Activated CD4-positive, alpha-beta T cell treated with anti-CD3 and anti-CD28 coated beads, Interleukin-2, amount 10 ng/mL, durations not matched to agents 24 days and 14 days (primary cell): ENCODE data around the gene RNASE11. TPM values are rescaled to one million over a fixed set of nuclear protein-coding genes. Genes with fewer than 3 reads are reported as not detected.
A peak's percentile ranks its signal among the peaks of the same experiment; 100 is the strongest.
"Not testable (repeated sequence)": the region's sequence is repeated elsewhere in the genome, so short reads cannot be mapped to it uniquely, and the experiment has no call there.

ENCODE experiments used
- DNase-seq: peaks from one replicate; pipeline ENCODE4 v3.0.0; 2022
- H3K27ac Mint-ChIP-seq: one replicate; pipeline ENCODE4 v1.8.0; 2022; ENCODE audit warnings: mild to moderate bottlenecking, mixed read lengths
- H3K27me3 Mint-ChIP-seq: one replicate; pipeline ENCODE4 v1.8.0; 2022; ENCODE audit warnings: mixed read lengths
- H3K36me3 Mint-ChIP-seq: one replicate; pipeline ENCODE4 v1.8.0; 2022; ENCODE audit warnings: low read depth, mild to moderate bottlenecking, mixed read lengths
- H3K4me1 Mint-ChIP-seq: one replicate; pipeline ENCODE4 v1.8.0; 2021; ENCODE audit warnings: mixed read lengths
- H3K4me3 Mint-ChIP-seq: one replicate; pipeline ENCODE4 v1.8.0; 2022; ENCODE audit warnings: mild to moderate bottlenecking, moderate library complexity, mixed read lengths
- H3K9me3 Mint-ChIP-seq: one replicate; pipeline ENCODE4 v1.8.0; 2021; ENCODE audit warnings: mixed read lengths
- intact Hi-C: fragments of 100-400 bp; cut with micrococcal nuclease; formaldehyde crosslinking; loops from one replicate; pipeline ENCODE4 v1.15.1; 2023
- total RNA-seq: library from RNA; stranded (reverse); gene quantifications from 2 replicates; pipeline ENCODE4 v1.2.3, GENCODE V29; 2022

The RNASE11 gene
- total RNA-seq, 1 donor from 2014 or later: not detected

DNA sequence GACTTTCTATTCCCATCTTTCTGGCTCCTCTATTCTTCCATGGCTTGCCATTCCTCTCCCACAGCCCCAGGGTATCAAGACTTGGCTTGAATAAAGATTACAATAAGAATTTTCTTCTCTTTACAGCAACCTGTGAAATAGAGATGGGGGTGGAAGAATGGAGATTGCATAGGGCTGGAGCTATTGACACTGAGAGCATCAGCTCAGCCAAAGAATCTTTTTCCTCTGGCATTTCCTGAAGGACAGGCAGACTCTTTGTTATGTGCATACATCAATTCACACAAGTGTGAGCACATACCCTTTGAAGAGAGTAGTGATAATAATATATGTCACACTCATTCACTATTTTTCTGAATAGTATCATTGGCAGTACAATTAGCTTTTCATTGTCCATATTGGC lies 4.7 kb downstream of the RNASE11 start:
- H3K4me3 Mint-ChIP-seq: no peak overlapping the region
- peaks cover 4% of the 10 kb centered on the region for H3K4me1 Mint-ChIP-seq
- peaks cover 11% of the 10 kb centered on the region for H3K27me3 Mint-ChIP-seq
- no peaks in the 10 kb centered on the region for H3K9me3 Mint-ChIP-seq
- no peak for DNase-seq
- no peak overlapping the region for H3K27ac Mint-ChIP-seq
- intact Hi-C loops: no loop called here
- H3K36me3 Mint-ChIP-seq: no peaks in the 10 kb centered on the region

DNA sequence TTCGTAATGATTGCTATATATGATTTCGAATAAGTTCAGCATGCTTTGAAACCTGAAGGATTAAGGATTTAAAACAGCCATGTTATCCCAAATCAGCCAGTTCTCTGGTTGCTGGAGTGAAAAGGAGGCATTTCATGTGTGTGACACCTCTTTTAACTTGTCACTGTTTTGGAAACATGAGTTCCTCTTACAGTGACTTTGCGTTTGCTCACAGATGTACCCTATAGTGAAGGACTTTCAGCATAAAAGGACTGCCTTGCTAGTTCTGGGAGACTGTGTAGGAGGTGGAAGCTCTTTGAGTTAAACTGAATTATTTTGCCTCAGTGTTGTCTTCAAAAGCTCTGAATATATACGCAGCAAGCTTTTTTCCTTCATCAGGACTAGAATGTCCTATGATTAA lies 7.6 kb downstream of the RNASE11 start:
- no peaks in the 10 kb centered on the region for H3K4me1 Mint-ChIP-seq
- DNase-seq: no peak
- H3K9me3 Mint-ChIP-seq: no peaks in the 10 kb centered on the region
- H3K4me3 Mint-ChIP-seq: no peak overlapping the region
- H3K27me3 Mint-ChIP-seq: peaks cover 6% of the 10 kb centered on the region
- intact Hi-C loops: no loop called here
- H3K27ac Mint-ChIP-seq: no peak overlapping the region
- H3K36me3 Mint-ChIP-seq: no peaks in the 10 kb centered on the region

DNA sequence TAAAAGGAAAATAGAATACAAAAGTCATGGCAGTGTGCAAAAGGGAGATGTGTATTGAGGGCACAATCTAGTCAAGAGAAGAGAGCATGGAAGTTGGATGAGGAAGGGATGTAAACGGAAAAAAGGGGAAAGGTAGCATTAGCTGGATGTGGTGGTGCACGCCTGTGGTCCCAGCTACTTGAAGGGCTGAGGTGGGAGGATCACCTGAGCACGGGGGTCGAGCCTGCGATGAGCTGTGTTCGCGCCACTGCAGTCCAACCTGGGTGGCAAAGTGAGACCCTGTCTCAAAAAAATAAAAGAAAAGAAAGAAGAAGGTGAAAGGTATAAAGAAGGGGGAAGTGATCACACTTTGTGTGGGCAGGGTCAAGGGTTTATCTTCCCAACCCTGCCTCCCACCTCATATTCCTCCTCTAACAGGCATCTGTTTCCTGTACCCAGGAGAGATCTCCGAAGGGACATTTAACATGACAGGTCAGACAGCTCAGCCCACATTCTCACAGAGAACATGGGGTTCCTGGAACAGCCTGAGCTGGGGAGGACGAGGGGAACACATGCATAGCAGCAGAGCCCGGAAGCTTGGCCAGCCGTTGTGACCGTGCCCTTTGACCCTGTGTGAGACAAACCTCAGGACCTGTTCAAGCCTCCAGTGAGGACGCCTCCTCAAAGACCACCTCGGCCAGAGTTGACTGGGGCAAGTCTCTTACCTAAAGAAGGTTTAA lies 8.9 kb downstream of the RNASE11 start:
- Mint-ChIP-seq H3K27ac (no peak overlapping the region), H3K4me3 (no peak overlapping the region), H3K9me3 (no peaks in the 10 kb centered on the region), H3K36me3 (no peaks in the 10 kb centered on the region), H3K4me1 (no peaks in the 10 kb centered on the region), H3K27me3 (peaks cover 4% of the 10 kb centered on the region)
- intact Hi-C loops: no loop called here
- no peak for DNase-seq

DNA sequence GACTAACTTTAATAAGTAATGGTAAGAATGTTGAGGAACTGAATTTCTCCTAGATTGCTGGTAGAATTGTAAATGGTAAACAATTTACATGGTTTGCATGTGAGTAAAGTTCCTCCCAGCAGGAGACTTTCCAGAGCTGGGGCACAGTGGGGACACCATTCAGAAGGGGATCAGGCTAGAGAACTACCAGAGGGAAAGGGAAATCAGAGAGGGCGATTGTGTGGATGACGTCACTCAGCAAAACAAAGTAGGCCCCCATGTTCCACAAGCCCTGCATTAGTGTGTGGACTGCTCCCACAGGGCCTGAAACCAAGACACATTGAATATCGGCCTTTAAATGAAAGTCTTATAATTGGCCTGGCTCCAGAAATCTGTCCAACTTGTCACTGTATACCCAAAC lies 9.5 kb downstream of the RNASE11 start:
- no peak for DNase-seq
- no peaks in the 10 kb centered on the region for H3K36me3 Mint-ChIP-seq
- no peak overlapping the region for H3K4me3 Mint-ChIP-seq
- peaks cover 4% of the 10 kb centered on the region for H3K27me3 Mint-ChIP-seq
- no peak overlapping the region for H3K27ac Mint-ChIP-seq
- H3K4me1 Mint-ChIP-seq: no peaks in the 10 kb centered on the region
- intact Hi-C loops: no loop called here
- H3K9me3 Mint-ChIP-seq: no peaks in the 10 kb centered on the region

DNA sequence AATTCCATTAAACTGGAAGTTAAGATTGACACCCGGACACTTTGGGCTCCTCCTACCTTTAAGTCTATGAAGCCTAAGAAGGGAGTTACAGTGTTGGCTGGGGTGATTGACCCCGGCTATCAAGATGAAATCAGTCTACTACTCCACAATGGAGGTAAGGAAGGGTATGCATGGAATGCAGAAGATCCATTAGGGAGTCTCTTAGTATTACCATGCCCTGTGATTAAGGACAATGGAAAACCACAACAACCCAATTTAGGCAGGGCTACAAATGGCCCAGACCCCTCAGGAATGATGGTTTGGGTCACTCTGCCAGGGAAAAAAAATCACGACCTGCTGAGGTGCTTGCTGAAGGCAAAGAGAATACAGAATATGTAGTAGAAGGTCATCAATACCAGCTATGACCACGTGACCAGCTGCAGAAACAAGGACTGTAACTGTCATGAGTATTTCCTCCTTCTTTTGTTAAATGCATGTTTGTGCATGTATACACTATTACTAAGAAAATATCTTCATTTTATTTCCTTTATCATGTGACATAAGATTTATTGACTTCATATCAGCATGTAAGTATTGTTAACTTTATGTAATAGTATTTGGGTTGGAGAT lies 15.3 kb downstream of the RNASE11 start:
- H3K27me3 Mint-ChIP-seq, H3K9me3 Mint-ChIP-seq, intact Hi-C loops, H3K4me1 Mint-ChIP-seq, DNase-seq, H3K36me3 Mint-ChIP-seq, H3K27ac Mint-ChIP-seq, H3K4me3 Mint-ChIP-seq: not testable (repeated sequence)

DNA sequence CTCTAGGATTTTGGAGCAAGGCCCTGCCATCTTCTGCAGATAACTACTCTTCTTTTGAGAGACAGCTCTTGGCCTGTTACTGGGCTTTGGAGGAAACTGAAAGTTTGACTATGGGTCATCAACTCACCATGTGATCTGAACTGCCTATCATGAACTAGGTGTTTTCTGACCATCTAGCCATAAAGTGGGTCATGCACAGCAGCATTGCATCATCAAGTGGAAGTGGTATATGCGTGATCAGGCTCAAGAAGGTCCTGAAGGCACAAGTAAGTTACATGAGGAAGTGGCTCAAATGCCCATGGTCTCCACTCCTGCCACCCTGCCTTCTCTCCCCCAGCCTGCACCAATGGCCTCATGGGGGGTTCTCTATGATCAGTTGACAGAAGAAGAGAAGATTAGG lies 17.1 kb downstream of the RNASE11 start:
- H3K36me3 Mint-ChIP-seq, H3K4me1 Mint-ChIP-seq, H3K4me3 Mint-ChIP-seq, intact Hi-C loops, H3K27ac Mint-ChIP-seq, H3K9me3 Mint-ChIP-seq, H3K27me3 Mint-ChIP-seq: not testable (repeated sequence)
- peak; percentile 48 for DNase-seq

DNA sequence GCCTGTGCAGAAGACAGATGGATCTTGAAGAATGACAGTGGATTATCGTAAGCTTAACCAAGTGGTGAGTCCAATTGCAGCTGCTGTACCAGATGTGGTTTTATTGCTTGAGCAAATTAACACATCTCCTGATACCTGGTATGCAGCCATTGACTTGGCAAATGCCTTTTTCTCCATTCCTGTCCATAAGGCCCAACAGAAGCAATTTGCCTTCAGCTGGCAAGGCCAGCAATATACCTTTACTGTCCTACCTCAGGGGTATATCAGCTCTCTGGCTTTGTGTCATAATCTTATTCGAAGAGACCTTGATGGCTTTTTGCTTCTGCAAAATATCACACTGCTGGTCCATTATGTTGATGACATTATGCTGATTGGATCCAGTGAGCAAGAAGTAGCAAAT lies 17.9 kb downstream of the RNASE11 start:
- H3K9me3 Mint-ChIP-seq, H3K4me1 Mint-ChIP-seq, intact Hi-C loops, H3K27me3 Mint-ChIP-seq, H3K27ac Mint-ChIP-seq, H3K4me3 Mint-ChIP-seq, H3K36me3 Mint-ChIP-seq: not testable (repeated sequence)
- peak; percentile 31 for DNase-seq

DNA sequence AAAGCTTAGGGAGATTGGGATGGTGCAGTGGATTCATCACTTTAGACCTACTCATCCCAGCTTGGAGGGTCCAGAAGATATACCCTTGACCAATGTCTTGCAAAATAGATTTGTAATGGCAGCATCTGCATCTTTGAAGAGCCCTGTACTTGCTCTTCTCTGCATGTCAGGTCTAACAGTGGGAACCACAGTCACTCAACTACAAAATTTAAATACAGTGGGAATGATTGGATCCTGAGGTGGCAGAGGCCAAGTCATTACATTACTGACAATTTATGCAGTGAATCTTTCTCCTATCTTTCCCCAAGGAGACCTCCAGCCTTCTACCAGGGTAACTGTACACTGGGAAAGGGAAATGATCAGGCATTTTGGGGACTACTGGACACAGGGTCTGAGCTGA lies 18.7 kb downstream of the RNASE11 start:
- no peak overlapping the region for H3K27ac Mint-ChIP-seq
- intact Hi-C loops: no loop called here
- peak; percentile 27 for DNase-seq
- no peak overlapping the region for H3K4me3 Mint-ChIP-seq
- no peaks in the 10 kb centered on the region for H3K36me3 Mint-ChIP-seq
- no peaks in the 10 kb centered on the region for H3K4me1 Mint-ChIP-seq
- H3K27me3 Mint-ChIP-seq: peaks cover 5% of the 10 kb centered on the region
- peaks cover 6% of the 10 kb centered on the region for H3K9me3 Mint-ChIP-seq

DNA sequence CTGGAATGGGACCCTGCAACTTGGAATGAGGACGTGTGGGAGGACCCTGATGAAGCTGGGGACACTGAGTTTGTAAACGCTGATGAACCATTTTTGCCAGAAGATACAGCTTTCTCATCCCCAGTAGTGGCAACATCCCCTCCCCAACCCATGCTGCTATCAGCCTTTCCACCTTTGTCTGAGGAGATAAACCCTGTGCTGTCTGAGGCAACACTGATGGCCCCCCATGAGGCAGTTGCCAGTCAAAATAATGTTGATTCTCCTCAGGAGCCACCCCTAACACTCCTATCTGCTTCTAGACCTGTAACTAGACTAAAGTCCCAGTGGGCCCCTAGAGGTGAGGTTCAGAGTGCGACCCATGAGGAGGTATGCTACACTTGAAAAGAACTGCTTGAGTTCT lies 19.4 kb downstream of the RNASE11 start:
- Mint-ChIP-seq H3K4me1 (no peaks in the 10 kb centered on the region), H3K27me3 (peaks cover 8% of the 10 kb centered on the region), H3K4me3 (no peak overlapping the region), H3K9me3 (peaks cover 6% of the 10 kb centered on the region), H3K36me3 (no peaks in the 10 kb centered on the region), H3K27ac (no peak overlapping the region)
- intact Hi-C loops: no loop called here
- no peak for DNase-seq

DNA sequence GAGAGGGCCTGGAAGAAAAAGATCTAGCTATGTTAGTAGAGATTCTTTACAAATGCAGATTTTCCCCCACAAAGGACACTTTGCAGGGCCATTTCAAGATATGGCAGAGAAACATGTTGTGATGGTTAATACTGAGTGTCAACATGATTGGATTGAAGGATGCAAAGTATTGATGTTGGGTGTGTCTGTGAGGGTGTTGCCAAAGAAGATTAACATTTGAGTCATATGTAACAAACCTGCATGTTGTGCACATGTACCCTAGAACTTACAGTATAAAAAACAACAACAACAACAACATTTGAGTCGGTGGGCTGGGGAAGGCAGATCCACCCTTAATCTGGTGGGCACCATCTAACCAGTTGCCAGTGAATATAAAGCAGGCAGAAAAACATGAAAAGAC lies 20.6 kb downstream of the RNASE11 start:
- peak; percentile 8 for DNase-seq
- H3K4me1 Mint-ChIP-seq, intact Hi-C loops, H3K36me3 Mint-ChIP-seq, H3K9me3 Mint-ChIP-seq, H3K4me3 Mint-ChIP-seq, H3K27ac Mint-ChIP-seq: not testable (repeated sequence)
- H3K27me3 Mint-ChIP-seq: peaks cover 13% of the 10 kb centered on the region

DNA sequence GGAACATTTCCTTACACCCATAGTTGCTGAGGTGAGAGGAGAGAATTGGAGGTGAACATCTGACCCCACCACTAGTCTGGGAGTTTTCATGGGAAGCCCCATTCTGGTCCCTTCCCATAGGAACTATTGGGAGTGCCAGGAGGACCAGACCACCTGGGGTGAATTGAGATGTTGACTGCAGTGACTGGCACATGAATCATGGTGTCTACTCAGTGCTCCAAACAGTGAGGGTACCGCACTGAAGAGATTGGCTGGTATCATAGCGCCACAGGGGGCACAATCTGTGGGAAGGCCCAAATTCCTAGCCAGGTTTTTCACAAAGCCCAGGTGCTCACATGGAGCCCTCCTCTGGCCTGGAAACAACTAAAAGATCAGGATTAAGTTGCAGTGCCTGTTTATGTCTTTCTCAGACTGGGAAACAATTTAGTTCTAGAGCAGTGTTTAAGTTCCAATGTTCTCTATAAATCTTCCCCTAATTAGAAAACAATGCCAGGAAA lies 23.3 kb downstream of the RNASE11 start:
- DNase-seq: peak; percentile 33
- intact Hi-C loops: no loop called here
- Mint-ChIP-seq H3K36me3 (no peaks in the 10 kb centered on the region), H3K9me3 (no peaks in the 10 kb centered on the region), H3K4me1 (no peaks in the 10 kb centered on the region), H3K4me3 (no peak overlapping the region), H3K27me3 (peaks cover 14% of the 10 kb centered on the region), H3K27ac (no peak overlapping the region)

DNA sequence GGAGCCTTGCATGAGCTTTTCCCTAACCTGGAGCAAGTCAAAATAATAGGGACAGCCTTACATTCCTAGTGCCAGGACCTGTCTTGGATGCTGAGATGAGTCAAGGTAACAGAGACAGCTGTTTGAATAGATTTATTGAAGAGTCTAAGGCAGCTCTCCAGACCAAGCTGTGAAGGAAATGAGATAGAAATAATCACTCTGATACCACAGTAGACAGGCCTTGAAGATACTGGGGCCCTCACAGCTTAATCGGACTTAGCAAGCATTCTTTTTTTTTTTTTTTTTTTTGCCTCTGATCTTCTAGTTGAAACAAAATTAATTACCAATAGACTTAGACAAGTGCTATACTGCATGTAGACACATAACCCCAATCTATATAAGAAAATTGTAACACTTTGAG lies 23.8 kb downstream of the RNASE11 start:
- peaks cover 14% of the 10 kb centered on the region for H3K27me3 Mint-ChIP-seq
- intact Hi-C loops: no loop called here
- H3K27ac Mint-ChIP-seq: no peak overlapping the region

DNA sequence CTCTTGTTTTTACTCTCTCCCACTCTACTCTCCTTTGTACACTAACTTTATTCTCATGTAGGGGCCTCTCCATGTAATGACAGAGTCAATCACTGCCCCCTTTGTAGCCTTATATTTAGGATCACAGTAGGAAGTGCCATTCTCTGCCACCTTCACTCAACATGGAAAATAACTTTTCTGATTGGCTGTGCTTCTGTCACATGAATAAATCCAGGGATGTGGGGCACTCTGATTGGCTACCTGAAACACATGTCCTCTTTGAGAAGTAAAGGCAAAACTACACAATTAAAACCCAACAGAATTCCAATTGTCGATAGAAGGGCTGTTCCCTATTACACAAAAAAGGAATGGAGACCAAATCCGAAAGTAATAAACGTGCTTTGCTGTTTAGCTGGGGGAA lies 26.8 kb downstream of the RNASE11 start, which contains the start of gene RNASE9:
RNASE9 (minus strand) TSS at position 87 of the 400 bp plus-strand sequence.
- Mint-ChIP-seq H3K36me3 (no peaks in the 10 kb centered on the region), H3K27me3 (peaks cover 18% of the 10 kb centered on the region), H3K9me3 (no peaks in the 10 kb centered on the region), H3K4me3 (no peak within 1 kb of the TSS), H3K4me1 (no peaks in the 10 kb centered on the region), H3K27ac (no peak within 1 kb of the TSS)
- DNase-seq: peak; percentile 15
- intact Hi-C loops: no loop called here

More for the DNA sequence above, 23.8 kb downstream of the RNASE11 start:
- H3K36me3 Mint-ChIP-seq: no peaks in the 10 kb centered on the region
- no peaks in the 10 kb centered on the region for H3K4me1 Mint-ChIP-seq
- H3K9me3 Mint-ChIP-seq: no peaks in the 10 kb centered on the region
- DNase-seq: no peak
- H3K4me3 Mint-ChIP-seq: no peak overlapping the region

DNA sequence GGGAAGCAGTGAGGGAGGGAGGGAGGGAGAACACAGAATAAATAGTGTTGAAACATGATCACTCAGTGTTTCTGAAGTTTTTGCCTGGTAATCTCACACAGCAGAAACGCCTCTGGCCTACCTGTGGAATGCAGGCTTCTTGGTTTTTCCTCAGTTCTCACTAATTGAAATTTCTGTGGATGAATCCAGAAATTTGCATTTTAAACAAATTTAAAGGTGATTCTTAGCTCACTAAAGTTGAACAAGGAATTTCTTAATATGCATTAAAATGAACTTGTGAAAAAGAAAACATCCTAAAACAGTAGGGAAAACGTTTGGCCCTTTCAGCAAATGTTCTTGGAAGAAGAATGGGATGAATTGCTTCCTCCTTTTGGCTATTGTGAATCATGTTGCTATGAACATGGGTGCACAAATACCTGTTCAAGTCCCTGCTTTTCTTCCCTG lies 28.3 kb downstream of the RNASE11 start:
- peaks cover 15% of the 10 kb centered on the region for H3K27me3 Mint-ChIP-seq
- DNase-seq: peak; percentile 27
- intact Hi-C loops: no loop called here
- H3K9me3 Mint-ChIP-seq: no peaks in the 10 kb centered on the region
- no peak overlapping the region for H3K4me3 Mint-ChIP-seq
- no peaks in the 10 kb centered on the region for H3K36me3 Mint-ChIP-seq
- no peak overlapping the region for H3K27ac Mint-ChIP-seq
- H3K4me1 Mint-ChIP-seq: no peaks in the 10 kb centered on the region

DNA sequence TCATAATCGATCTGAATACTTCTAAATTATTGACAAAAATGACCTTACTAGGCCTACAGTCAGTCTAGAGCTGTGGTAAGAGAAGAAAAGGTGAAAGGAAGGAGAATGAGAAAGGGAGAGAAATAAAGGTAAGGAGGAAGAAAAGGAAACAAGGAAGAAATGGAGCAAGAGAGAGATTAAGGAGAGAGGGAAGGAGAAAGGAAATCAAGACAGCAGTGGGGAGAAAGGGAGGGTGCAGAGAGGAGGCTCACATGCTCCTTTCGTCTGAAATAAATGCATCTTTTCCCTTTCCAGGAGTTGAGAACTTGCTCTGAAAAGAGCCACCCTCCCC lies 30.6 kb downstream of the RNASE11 start:
- Mint-ChIP-seq H3K4me1 (no peaks in the 10 kb centered on the region), H3K36me3 (no peaks in the 10 kb centered on the region), H3K4me3 (no peak overlapping the region), H3K27me3 (peaks cover 7% of the 10 kb centered on the region), H3K27ac (peak overlapping the region; percentile 7), H3K9me3 (no peaks in the 10 kb centered on the region)
- intact Hi-C loops: no loop called here
- peak; percentile 39 for DNase-seq
